GM21529 (cell line): ENCODE data around the gene STAG1.
"Not testable (repeated sequence)": the region's sequence is repeated elsewhere in the genome, so short reads cannot be mapped to it uniquely, and the experiment has no call there.

Experiments used
- ATAC-seq: cut with Tn5 transposase; IDR thresholded peaks from one replicate; pipeline ENCODE4 v1.9.1; 2021; ENCODE audit not compliant: unreplicated experiment

STAG1 gene

DNA sequence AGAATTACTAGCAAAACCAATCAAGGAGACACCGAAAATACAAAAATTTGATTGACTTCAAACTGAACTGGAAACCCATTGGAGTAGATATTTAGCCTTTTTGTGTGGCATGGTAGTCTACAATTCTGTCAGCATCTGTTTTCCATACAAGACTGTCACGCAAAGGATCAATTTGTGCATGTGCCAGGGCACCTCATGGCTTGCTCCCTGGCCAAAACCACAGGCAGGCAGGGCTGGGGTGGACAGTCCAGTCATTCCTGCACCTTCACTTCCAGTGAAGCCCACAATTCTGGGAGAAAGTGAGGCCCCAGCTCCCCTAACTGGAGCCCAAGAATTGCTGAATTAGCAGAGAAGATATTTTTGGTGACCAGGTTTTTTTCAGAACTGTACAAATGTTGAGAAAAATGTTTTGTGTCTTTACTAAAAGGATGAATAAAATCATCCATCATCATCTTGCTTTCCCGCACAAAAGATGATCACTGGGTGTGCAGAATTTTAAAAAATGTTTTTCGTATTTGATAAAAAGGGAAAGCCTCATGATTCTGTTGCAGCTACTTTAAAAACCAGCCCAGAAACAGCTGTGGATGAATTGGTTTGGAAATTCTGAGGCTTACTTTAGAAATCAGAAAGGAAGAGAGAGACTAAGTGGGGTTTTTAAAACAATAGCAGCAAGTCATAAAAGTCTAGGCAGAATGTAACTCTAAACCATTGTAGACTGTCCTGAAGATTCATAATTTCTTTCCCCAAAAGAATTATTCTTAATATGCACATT, 415.7 kb downstream of the STAG1 start:
- no peak for ATAC-seq

DNA sequence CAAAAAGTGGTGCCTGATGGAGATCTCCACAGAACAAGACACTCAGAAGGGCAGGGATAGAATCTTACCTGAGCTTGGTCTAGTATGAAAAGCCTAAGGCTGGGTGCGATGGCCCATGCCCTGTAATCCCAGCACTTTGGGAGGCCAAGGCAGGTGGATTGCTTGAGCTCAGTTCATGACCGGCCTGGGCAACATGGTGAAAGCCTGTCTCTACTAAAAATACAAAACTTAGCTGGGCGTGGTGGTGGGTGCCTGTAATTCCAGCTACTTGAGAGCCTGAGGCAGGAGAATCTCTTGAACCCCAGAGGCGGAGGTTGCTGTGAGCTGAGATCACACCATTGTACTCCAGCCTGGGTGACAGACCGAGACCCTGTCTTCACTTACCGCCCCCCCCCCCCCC, 417.5 kb downstream of the STAG1 start:
- not testable (repeated sequence) for ATAC-seq

DNA sequence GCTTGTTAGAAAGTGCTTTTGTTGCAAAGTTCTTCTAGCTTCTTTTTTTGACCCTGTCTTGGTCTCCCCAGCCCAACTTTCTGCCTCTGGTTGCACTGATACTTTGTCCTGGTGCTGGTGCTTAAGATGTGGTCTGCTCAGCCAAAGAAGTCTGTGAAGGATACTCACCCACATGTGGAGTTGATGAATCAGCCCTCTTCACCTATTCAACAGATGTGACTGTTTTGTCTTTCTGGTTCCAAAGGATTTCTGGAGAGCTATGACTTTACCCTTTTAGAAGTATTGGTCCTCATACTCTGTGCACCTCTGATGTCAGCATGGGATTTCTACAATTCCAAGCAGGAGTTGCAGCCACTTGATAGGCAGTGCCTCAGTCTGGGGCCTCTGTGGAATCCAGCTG, 418.0 kb downstream of the STAG1 start:
- no peak for ATAC-seq

- no peak for ATAC-seq
These were observed 419.4 kb downstream of the STAG1 start for GRCh38 chr3:136332776-136333175.

- no peak for ATAC-seq
These were observed 419.9 kb downstream of the STAG1 start for GRCh38 chr3:136332302-136332701.

DNA sequence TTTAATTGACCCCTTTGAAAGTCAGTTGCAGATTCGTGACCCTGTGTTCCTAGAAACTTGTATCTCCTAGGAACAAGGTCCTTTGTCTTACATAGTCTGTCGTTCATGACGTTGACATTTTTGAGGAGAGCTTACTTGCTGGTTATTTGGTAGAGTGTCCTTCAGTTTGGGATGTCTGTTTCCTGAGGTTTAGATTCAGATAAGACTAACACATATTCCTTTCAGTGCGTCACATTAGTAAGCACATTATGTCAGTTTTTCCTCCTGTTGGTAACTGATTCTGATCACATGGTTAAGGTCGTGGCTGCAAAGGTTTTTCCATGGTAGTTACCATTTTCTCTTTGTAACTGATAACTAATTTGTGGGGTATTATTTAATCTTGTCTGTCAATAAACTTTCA, 421.3 kb downstream of the STAG1 start:
- ATAC-seq, result no peak

DNA sequence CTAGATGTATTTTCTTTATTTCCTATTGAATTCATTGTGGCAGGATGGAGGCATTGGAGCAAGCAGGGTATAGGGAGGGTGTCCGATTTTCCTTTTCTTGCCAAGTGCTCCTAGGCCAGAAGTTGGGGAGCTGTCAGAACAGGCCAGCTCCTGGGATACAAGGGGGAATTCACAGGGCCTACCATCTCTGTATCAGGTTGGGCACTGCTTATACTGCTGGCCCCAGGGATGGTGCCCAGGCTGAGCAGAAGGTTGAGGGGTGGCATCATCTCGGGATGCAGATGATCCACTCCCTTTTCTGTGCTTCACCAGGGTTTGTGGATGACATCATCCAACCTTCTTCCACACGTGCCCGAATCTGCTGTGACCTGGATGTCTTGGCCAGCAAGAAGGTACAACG, 422.6 kb downstream of the STAG1 start:
- ATAC-seq, result no peak

DNA sequence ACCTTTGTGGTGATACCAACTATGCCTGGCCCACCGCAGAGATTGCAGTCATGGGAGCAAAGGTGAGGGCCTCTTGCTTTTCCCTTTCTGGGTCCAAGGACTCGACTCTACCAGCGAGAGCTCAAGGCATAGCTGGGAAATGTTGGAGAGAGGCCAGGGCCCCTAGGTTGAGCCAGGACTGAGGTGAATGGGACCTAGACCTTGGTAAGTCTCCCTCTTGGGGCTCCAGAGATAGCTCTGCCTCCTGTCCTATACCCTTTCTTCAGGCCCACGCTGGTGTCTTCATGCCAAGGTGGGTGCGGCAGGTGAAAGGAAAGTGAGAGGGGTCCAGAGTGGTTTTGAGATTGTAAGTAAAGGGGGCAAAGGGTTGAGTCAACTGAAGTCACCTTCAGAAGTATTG, 424.5 kb downstream of the STAG1 start:
- ATAC-seq, result no peak

- ATAC-seq, result no peak
These were observed 425.9 kb downstream of the STAG1 start for GRCh38 chr3:136326316-136326715.

DNA sequence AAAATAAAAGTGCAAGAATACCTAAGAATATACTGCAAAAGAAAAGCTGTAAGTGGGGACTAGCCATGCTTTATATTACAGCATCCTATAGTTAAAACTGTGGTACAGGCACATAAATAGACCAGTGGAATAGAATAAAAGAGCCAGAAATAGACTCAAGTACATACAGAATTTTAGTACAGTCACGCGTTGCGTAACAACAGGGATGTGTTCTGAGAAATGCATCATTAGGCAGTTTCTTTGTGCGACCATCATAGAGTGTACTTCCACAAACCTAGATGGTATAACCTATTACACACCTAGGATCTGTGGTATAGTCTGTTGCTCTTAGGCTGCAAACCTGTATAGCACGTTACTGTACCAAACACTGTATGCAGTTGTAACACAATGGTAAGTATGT, 440.2 kb downstream of the STAG1 start:
- no peak for ATAC-seq

DNA sequence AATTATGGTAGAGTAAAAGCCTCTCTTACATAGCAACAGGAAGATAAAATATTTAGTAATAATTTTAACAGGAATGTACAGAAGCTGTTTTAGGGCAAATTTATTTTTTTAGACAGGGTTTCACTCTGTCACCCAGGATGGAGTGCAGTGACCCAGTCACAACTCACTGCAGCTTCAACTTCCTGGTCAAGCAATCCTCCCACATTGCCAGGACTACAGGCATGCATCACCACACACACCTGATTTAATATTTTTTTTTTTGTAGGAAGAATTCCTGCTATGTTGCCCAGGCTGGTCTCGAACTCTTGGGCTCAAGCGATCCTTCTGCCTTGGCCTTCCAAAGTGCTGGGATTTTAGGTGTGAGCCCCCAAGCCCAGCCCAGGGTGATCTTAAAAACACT, 440.9 kb downstream of the STAG1 start:
- no peak for ATAC-seq

GRCh38 chr3:136305879-136306278, 446.3 kb downstream of the STAG1 start:
- no peak for ATAC-seq

DNA sequence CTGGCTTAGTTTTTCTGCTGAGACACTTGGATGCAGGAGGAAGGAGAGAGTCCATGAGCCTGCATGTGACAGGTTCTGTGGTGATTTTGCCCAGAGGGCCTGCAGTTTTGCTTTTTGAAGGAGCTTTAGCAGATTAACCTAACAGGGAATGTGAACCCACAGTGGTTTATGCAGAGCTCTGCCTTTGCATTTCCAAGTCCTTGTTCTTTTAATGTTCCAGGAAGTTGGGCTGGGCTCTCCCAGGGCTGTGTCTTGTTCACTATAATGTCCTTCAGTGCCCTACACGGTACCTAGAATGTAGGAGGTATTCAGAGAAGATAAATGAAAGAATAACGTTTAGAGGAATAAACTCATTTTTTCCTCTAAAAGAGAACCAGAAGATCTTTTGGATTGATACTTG, 451.7 kb downstream of the STAG1 start:
- ATAC-seq, result no peak

DNA sequence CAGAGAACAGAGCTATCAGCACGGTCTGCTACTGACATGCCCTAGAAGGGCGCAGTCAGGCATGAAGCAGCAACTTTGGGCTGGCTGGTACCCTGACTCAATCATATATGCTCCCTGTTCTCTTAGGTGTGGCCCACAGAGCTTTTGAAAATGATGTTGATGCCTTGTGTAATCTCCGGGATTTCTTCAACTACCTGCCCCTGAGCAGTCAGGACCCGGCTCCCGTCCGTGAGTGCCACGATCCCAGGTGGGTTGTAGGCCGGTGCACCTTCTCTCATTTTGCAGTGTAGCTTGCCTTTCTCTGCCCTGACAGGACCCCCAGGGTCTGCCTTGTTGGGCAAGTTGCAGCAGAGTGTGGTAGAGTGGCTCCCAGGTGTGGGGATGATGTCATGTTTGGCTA, 454.4 kb downstream of the STAG1 start:
- ATAC-seq, result no peak

DNA sequence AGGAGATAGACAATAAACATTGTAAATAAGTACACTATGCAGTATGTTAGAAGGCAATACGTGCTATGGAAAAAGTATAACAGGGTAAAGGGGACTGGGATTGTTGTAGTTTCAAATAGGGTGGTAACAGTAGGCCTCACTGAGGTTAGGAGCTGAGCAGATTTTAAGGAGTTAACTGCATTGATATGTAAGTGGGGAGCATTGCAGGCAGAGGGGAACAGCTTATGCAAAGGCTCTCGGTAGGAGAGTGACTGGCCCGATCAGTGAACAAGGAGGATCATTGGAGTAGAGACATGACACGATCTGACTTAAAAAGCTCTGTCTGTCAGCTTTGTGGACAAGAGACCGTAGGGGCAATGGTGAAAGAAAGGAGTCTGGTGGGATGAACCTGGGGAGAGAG, 455.2 kb downstream of the STAG1 start:
- no peak for ATAC-seq

- ATAC-seq, result no peak
These were observed 458.0 kb downstream of the STAG1 start for GRCh38 chr3:136294176-136294575.

DNA sequence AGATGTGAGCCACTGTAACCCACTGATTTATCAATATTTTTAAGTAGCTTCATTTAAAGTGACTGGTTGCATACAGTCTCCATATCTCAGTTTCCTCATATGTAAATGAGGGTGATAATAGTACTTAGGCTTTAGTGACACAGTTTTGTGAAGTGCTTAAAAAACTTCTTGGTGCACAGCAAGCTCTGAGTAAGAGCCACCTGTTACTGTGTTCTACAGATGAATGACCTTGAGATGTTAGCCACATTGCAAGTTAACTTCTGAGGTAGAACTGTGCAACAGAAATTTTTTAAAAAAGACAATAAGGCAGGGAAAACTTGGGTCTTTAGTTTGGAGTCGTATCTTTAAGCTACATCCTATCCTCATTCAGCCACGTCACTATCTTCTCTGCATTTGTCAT, 458.9 kb downstream of the STAG1 start:
- no peak for ATAC-seq

DNA sequence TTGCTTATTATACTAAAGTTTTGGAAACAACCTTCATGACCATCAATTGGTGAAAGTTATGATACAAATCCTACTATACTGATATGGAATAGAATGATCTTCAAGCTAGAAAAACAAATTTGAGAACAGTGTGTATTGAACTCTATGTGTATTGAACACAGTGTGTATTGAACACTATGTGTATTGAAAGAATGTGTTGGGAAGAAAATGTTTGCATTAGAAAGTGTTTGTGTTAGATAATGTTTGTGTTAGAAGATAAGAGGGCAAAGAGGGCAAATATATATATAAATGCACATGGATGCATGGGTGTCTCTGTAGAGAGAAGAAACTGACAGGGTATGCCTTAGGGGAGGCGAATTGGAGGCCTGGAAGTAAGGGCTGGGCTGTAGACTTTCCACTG, 459.7 kb downstream of the STAG1 start:
- no peak for ATAC-seq

DNA sequence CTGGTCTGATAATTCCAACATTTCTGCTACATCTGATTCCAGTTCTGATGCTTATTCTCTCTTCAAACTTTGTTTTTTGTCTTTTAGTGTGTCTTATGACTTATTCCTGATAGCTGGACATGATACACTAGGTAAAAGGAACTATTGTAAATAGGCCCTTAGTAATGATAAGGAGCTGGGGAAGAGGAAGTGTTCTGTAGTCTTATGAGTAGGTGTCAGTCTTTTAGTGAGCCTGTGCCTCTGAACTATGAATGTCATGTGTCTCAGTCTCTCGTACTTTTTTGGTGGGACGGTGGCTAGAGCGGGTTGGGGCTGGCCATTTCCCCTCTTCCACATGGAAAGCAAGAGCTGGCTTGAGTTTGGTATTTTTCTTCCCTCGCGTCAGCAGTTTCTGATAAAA, 460.9 kb downstream of the STAG1 start:
- no peak for ATAC-seq
